Ishikawa (cell line): ENCODE data around the gene TMEM43.

Source experiments
- CEBPB ChIP-seq: IDR thresholded peaks from 2 replicates; pipeline ENCODE4 v1.6.1; 2012
- CREB1 ChIP-seq: IDR thresholded peaks from 2 replicates; pipeline ENCODE4 v1.6.1; 2012; ENCODE audit warnings: low read depth
- EGR1 ChIP-seq: IDR thresholded peaks from 2 replicates; pipeline ENCODE4 v1.6.1; 2012
- EP300 ChIP-seq: IDR thresholded peaks from 2 replicates; pipeline ENCODE4 v1.6.1; 2012; ENCODE audit warnings: borderline replicate concordance
- FOXM1 ChIP-seq: IDR thresholded peaks from 2 replicates; pipeline ENCODE4 v1.6.1; 2012; ENCODE audit warnings: low read depth, borderline replicate concordance
- MAX ChIP-seq: IDR thresholded peaks from 2 replicates; pipeline ENCODE4 v1.6.1; 2012
- NFIC ChIP-seq: IDR thresholded peaks from 2 replicates; pipeline ENCODE4 v1.6.1; 2012
- RAD21 ChIP-seq: IDR thresholded peaks from 2 replicates; pipeline ENCODE4 v1.6.1; 2012; ENCODE audit warnings: low read depth
- REST ChIP-seq: IDR thresholded peaks from 2 replicates; pipeline ENCODE4 v1.6.1; 2012; ENCODE audit warnings: low read depth, mild to moderate bottlenecking
- TAF1 ChIP-seq: IDR thresholded peaks from 2 replicates; pipeline ENCODE4 v1.6.1; 2012; ENCODE audit warnings: low read depth, mild to moderate bottlenecking
- TCF12 ChIP-seq: IDR thresholded peaks from 2 replicates; pipeline ENCODE4 v1.6.1; 2012; ENCODE audit warnings: low read depth
- TEAD4 ChIP-seq: IDR thresholded peaks from 2 replicates; pipeline ENCODE4 v1.6.1; 2012
- USF1 ChIP-seq: IDR thresholded peaks from 2 replicates; pipeline ENCODE4 v1.6.1; 2012
- YY1 ChIP-seq: IDR thresholded peaks from 2 replicates; pipeline ENCODE4 v1.6.1; 2012; ENCODE audit warnings: low read depth
- ZBTB7A ChIP-seq: IDR thresholded peaks from 2 replicates; pipeline ENCODE4 v1.6.1; 2012; ENCODE audit warnings: low read depth

Gene TMEM43

GRCh38 chr3:14127516-14128161 lies 2.8 kb downstream of the TMEM43 start:
- TF ChIP-seq USF1 (no peak), TEAD4 (no peak), MAX (no peak), TCF12 (no peak), ZBTB7A (no peak)

GRCh38 chr3:14128724-14129123 lies 3.9 kb downstream of the TMEM43 start:
- TF ChIP-seq RAD21 (no peak), CEBPB (no peak), EP300 (no peak), TEAD4 (no peak), TAF1 (no peak), REST (no peak), TCF12 (no peak), ZBTB7A (no peak), CREB1 (no peak), NFIC (no peak), YY1 (no peak), USF1 (no peak)

- TF ChIP-seq TCF12 (no peak), USF1 (no peak), EP300 (no peak), ZBTB7A (no peak), REST (no peak), TAF1 (no peak), MAX (no peak), RAD21 (no peak), TEAD4 (no peak), NFIC (no peak), EGR1 (no peak), CEBPB (no peak), FOXM1 (no peak), CREB1 (no peak), YY1 (no peak)
Observed at GRCh38 chr3:14129296-14129695, 4.4 kb downstream of the TMEM43 start.

- no peak for TF ChIP-seq EGR1
- no peak for TF ChIP-seq TEAD4
- TF ChIP-seq CEBPB, result no peak
- no peak for TF ChIP-seq CREB1
- TF ChIP-seq FOXM1, result no peak
- TF ChIP-seq USF1, result no peak
- TF ChIP-seq NFIC, result no peak
- TF ChIP-seq REST, result no peak
- no peak for TF ChIP-seq RAD21
- TF ChIP-seq EP300, result no peak
- no peak for TF ChIP-seq YY1
- no peak for TF ChIP-seq TAF1
- no peak for TF ChIP-seq MAX
- no peak for TF ChIP-seq TCF12
- TF ChIP-seq ZBTB7A, result no peak
Observed at GRCh38 chr3:14130230-14130629, 5.4 kb downstream of the TMEM43 start.
